NCI-H2227 treated with DMSO at 0.1 percent for 48 hours (cell line): ENCODE data around the gene NPL.
A peak's percentile ranks its signal among the peaks of the same experiment; 100 is the strongest.

ENCODE experiments used
- DNase-seq: peaks from one replicate; lab custom pipeline; 2025; lab: John Stamatoyannopoulos, UW

NPL gene

DNA sequence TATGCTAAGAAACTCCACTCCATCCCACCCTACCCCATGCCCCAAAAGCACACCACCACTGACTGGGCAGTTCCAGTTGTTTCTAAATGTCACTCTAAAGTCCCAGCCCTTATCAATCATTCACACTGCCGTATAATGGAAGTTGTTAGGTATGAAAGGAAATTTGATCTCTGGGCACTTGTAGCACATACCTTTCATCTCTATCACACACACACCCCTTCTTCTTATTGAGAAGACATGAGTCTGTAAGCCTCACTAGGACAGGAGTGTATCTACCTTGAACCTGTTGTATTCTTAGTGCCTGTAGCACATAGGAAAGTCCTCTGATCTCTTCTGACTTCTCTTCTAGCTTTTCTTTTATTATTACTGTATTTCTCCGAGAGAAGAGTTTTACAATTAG lies 27.3 kb downstream of the NPL start:
- DNase-seq, result no peak

DNA sequence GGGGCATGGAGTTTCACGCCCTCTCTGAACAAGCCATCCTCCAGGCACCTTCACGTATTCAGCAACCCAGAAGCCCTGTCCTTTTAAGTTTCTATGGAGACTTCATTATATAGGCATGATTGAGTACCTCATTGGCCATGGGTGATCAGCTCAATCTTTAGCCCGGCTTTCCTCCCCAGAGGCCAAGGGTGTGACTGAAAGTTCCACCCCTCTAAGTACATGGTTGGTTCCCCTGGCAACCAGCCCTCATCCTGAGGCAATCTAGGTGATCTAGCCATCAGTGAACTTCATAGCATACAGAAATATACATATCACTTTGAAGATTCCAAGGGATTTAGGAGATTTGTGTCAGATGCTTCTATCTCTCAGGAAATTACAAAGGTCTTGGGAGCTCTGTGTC lies 28.2 kb downstream of the NPL start:
- DNase-seq, result no peak

DNA sequence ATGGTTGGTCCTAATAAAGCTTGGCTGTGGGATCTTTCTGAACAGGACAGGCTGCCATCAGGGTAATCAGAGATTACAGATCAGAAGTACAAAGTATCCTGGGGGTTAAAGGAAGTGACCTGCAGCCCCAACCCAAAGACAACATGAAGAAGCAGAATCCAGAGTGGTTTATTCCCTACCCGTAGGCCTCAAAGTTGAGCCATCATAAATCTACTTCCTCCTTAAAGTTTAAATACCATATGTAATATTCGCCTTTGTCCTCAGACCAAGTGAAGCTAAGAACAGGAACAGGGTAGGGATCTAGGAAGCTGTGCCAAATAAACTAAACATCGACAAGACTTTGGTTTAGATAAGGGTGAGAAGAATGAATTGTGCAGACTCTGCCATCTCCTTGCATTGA lies 33.6 kb downstream of the NPL start:
- no peak for DNase-seq

DNA sequence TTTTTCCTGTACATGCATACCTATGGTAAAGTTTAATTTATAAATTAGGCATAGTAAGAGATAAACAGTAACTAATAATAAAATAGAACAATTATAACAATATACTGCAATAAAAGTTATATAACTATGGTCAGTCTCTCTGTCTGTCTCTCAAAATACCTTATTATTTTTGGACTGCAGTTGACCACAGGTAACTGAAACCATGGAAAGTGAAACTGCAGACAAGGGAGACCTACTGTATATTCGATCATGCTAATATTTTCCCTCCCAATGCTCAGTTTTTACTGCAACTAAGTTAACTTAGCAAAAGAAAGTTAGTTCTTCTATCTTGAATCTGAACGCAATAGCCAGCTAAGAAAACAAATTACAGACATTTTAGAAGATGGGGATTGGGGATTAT lies 37.3 kb downstream of the NPL start:
- DNase-seq, result no peak

DNA sequence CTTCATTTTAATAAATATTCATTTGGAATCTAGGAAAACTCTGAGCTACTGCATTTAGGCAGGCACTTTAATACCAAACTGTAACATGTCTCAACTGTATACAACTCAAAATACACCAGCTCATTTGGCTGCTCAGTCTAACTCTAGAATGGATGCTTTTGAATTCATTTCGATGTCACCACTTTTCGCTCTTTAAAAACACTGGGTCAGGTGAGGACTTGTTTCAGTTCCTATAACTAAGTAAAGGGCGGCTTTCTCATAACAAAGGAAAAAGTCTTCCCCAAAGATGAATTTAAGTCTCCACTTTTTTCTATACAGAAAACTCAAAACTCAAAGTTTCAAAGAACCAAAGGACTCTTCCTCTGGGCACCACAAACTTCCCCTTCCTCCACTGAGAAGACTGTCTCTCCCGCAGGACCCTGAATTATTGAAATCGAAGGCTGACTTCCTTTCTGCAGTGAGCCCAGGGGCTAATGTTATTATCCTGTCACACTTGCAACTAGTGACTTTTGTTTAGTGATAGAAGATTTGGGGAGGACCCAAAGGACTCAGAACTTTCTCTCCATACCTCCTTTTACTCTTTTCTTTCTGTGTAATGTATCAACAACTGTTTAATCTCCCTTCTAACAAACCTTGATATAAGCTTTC lies 39.8 kb downstream of the NPL start:
- DNase-seq, result no peak

GRCh38 chr1:182833271-182833670 lies 43.7 kb downstream of the NPL start:
- no peak for DNase-seq

- no peak for DNase-seq
Observed at GRCh38 chr1:182834326-182834725, 44.8 kb downstream of the NPL start.

DNA sequence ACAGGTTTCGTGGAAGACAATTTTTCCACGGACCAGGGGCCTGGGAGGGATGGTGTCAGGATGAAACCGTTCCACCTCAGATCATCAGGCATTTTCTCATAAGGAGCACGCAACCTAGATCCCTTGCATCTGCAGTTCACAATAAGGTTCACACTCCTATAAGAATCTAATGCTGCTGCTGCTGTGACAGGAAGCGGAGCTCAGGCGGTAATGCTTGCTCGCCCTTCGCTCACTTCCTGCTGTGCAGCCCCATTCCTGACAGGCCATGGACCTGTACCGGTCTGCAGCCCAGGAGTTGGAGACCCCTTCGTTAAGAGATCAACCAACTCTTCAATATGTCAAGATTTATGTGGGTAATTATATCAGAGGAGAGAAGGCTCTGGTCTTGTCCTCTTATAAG lies 46.2 kb downstream of the NPL start:
- no peak for DNase-seq

- DNase-seq, result peak; percentile 91
Observed at GRCh38 chr1:182839209-182840066, 49.9 kb downstream of the NPL start, which contains the start of gene DHX9. Gene DHX9, plus strand, starts transcription at chr1:182839347. Its CDS starts 3,220 bp downstream, at chr1:182842567.

DNA sequence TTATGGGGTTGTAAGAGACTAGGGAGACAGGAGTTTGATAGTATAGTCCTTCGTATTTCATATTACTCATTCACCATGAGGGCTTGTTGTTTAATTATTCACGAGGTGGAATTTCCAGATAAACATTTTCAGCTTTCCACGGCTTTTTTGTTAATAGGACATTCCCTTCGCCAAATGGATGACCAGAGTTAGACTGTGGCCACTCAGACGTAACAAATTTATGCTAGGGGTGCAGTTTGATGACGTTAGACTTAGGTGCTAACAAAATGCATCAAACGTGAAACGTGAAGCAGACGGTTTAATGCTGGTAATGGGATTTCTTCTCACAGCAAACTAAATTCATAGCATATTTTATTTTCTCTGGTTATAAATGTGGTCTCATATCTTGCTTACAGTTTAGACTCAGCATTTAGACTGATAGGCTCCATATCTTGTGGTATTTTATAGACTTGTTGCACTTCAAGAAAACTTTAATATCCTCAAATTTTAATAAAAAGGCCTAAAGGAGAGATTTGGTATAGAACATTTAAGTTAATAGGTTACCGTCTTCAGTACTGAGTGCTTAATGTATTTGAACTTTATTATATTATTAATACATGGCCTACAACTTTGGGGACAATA lies 51.9 kb downstream of the NPL start:
- peak; percentile 28 for DNase-seq

- DNase-seq, result no peak
Observed at GRCh38 chr1:182842265-182842664, 52.7 kb downstream of the NPL start.

DNA sequence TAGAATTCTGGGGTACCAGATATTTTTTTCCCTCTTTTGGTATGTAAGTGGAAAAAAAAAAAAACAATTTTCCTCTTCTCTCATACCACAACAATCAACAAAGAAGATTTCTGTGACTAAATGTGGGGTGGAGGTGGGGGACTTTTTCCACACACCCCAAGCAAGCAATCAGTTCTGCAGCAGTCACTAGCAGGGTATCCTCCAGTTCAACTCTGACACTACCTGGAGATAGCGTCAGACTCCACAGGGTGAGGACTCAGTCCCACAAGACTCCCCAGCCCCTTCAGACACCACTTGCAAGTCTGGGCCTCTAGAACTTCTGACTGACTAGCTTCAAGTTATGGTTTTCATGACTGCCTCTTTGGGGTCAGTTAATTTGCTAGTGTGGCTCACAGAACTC lies 55.8 kb downstream of the NPL start:
- no peak for DNase-seq

GRCh38 chr1:182845894-182846293 lies 56.3 kb downstream of the NPL start:
- no peak for DNase-seq

DNA sequence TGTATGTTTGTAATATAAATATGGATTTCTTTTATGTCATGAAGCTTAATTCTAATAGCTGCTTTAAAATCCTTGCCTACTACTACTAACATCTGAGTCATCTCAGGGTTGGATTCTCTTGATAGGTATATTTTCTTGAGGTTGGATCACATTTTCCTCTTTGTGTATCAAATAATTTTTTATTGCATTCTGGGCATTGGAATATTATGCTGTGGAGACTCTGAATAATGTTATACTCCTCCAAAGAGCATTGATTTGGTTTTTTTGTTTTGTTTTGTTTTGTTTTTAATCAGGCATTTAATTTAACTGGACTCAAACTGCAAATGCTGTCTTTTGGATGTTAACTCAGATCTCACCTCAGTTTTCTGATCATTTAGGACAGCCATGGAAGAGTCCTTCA lies 57.5 kb downstream of the NPL start:
- no peak for DNase-seq

DNA sequence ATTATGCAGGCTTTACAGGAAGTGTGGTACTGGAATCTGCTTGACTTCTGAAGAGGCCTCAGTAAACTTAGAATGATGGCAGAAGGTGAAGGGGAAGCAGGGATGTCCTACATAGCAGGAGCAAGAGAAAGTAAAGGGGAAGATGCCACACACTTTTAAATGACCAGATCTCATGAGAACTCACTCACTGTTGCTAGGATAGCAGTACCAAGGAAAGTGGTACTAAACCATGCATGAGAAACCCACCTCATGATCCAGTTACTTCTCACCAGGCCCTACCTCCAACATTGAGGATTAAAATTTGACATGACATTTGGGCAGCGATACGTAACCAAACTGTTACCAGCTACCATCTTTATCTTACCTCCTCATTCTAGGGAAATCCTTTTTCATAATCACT lies 59.2 kb downstream of the NPL start:
- DNase-seq, result no peak

GRCh38 chr1:182850319-182850718 lies 60.7 kb downstream of the NPL start:
- DNase-seq, result no peak

GRCh38 chr1:182851825-182852224 lies 62.3 kb downstream of the NPL start:
- DNase-seq, result no peak

- no peak for DNase-seq
Observed at GRCh38 chr1:182855911-182856310, 66.3 kb downstream of the NPL start.

- DNase-seq, result no peak
Observed at GRCh38 chr1:182857212-182857611, 67.6 kb downstream of the NPL start.

GRCh38 chr1:182860658-182861057 lies 71.1 kb downstream of the NPL start:
- DNase-seq, result no peak

DNA sequence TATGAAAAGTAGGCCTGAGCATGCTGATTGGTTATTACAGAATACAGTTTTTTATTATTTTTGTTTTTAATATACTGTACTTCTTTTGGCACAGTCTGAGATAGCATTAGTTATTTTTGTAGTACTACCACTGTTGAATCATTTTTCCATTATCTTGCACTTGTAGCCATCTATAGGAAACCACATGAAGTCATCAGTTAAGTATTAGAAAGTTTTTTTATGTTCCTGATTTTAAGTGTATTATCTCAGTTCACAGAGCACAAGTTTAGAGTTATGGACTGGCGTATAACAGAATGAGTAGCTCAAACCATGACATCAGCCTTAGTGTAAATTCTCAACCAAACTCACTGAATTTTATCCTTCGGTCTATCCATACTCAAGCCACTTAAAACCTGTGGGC lies 72.4 kb downstream of the NPL start:
- no peak for DNase-seq

DNA sequence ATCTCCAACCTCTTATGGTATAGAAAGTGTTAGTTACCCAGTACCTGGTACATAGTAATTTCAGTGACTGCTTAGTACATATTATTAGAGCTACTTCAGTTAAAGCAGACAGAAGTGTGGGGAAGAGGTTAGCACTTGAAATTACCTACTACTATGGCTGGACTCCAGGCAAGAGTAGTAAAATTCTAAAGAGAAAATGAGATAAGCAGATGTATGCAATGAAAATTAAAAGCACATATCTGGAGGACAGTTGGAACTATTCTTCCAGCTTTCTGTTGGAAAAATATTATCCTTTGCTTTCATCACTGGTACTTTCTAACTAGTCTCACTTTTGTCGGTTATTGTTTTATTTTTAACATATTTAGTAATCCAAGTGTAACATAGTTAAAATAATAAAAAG lies 73.3 kb downstream of the NPL start:
- DNase-seq, result no peak

- DNase-seq, result no peak
Observed at GRCh38 chr1:182863940-182864339, 74.4 kb downstream of the NPL start.
